GM12874 (cell line): ENCODE measurements around the gene TMEM178B.

Source experiments
- CTCF ChIP-seq: IDR thresholded peaks from 2 replicates; pipeline ENCODE4 v1.5.1; 2011; ENCODE audit warnings: low read depth, mild to moderate bottlenecking, control low read depth, low read length, moderate library complexity; ENCODE audit not compliant: insufficient read depth

Gene TMEM178B

GRCh38 chr7:141306081-141306480, 232.2 kb downstream of the TMEM178B start:
- TF ChIP-seq CTCF = no peak

- no peak for TF ChIP-seq CTCF
These were observed 238.5 kb downstream of the TMEM178B start for GRCh38 chr7:141312395-141312794.

DNA sequence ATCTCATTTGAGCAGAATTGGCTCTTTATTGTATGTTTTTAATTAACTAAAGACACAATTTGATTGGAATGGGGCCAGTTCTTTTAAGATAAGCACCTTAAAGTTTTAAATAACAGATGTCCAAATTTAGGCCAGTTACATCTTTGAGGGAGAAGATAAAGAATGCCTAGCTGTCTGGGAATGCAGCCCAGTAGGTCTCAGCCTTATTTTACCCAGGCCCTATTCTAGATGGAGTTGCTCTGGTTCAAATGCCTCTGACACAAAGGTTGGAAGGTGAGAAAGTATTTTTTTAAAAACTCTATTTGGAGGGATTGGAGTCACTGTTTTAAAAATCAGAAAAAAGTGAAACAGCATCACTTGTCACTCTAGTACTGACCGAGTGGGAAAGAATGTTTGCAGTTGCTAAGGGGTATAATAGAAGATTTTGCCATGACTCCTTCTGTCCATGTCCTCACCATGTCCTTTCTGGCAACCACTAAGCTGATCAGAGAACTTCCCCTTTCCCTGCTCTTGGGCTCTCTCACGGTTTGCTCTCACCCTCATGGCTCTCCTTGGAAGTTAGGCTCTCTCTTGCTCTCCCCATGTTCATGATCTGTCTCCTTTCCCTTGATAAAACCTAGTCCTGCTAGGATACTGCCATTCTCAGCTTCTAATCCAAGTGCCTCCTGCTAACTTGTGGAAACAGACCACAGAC, 239.1 kb downstream of the TMEM178B start:
- TF ChIP-seq CTCF = no peak

DNA sequence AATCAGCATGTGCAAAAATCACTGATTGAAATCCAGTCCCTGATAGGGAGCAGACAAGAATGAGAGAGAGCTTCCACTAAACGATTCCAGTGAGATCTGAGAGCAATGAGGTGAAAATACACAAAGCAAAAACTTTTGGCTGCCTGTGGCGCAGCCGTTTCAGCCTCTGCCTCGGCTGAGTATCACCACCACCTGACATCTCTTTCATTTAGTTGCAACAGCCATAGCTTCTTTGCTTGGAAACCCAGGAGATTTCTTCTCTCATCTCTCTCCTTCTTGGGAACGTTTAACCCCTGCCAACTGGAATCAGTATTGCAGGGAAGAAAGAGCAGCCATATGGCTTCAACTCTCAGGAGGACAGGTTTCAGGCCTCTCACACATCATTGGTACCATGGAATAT, 240.0 kb downstream of the TMEM178B start:
- TF ChIP-seq CTCF = no peak

DNA sequence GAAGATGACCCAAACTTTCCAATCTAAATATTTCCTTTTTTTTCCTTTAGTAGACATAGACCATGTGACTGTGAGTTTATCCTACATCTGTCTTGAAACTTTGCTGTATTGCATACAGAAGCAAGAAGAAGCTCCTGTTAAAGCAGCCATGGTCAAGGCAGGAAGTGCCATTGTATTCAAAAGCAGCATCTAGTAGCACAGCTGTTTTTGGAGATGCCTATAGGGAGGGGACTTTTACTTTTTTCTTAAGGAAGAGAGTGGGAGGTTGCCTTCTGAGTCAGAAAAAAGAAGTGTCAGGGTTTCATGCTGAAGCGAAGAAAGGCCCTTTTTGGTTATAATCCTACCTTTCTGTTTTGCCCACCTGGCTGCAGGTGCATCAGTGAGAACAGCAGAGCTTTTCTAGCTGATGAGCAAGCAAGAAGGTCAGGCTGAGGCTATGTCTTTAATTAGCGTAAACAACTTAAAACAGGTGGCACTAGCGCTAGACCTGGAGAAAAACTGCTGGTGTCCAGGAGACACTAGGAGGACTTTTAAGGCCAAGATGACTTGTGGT, 243.2 kb downstream of the TMEM178B start:
- TF ChIP-seq CTCF = no peak

GRCh38 chr7:141320287-141320686, 246.4 kb downstream of the TMEM178B start:
- no peak for TF ChIP-seq CTCF

GRCh38 chr7:141322383-141322782, 248.5 kb downstream of the TMEM178B start:
- TF ChIP-seq CTCF = no peak

GRCh38 chr7:141323826-141324225, 250.0 kb downstream of the TMEM178B start:
- no peak for TF ChIP-seq CTCF
